Stimulated activated CD8-positive, alpha-beta memory T cell treated with anti-CD3 and anti-CD28 coated beads, Interleukin-15, amount 100 ng/mL, for 1 hour (primary cell): ENCODE measurements around the gene SEC22A.

Experiments
- DNase-seq: peaks from one replicate; pipeline ENCODE4 v3.0.0-alpha.2; 2020; ENCODE audit warnings: low read depth

SEC22A gene

DNA sequence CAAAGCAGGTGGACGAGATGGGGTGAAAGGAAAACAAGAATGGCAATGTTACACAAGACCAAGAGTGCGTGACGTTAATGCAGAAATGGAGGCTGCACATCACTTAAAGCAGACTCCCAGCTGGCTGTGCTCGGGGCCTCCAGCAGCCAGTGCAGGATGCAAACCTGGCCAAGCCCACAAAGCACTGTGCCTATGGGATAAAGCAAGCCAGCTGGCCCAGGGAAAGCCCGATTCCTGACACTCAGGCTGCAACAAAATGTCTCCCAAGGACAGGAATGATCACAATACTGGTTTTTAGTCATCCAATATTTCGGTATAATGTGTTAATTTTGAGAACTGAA lies 86.2 kb downstream of the SEC22A start:
- DNase-seq, result no peak

DNA sequence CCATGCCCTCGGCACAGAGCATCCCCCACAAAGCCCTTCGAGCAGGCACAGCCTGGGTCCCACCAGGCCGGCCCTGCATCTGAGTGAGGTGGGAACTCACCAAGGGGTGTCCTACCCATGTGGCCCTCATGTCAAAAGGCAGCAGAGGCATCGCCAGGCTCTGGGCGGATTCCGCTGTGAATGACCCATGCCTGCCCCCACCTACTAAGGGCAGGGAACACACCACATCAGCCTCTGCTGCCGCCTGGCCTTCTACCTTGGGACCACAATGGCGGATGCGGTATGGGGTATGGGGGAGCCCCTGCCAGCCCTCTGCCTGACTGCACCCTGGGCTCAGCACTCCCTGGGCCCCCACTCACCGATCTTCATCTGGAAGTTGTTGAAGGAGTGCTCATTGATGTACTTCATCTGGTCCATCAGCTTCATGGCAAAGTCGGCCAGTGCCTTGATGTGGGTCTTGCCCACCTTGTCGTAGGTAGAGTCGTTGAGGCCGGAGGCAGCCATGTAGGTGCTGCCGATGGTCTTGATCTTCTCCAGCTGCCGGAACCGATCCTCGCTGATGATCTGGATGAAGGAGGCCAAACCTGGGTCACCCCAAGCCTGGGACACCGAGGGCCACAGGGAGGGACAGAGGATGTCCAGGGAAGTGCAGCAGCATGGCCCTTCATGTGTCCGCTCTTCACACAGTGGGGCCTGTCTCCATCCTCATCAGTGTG lies 87.8 kb downstream of the SEC22A start:
- no peak for DNase-seq

GRCh38 chr3:123290107-123290930 lies 88.6 kb downstream of the SEC22A start:
- DNase-seq, result no peak

DNA sequence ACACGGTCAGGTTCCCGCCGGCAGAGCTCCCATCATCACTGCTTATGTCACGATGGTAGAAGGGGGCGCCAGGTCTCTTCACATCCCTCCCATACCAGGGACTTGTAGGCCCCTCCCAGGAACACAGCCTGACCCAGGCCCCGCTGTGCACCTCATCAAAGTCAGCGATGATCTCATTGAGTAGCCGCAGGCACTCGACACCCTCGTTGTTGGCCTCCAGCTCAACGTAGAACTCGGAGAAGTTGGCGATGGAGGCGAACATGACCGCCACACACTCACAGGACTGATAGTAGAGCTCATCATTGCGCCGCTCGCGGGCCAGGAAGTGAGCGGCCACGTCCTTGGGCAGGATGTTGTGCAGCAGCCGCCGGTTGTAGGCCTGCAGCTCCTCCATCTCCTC lies 89.2 kb downstream of the SEC22A start:
- no peak for DNase-seq

GRCh38 chr3:123291404-123291803 lies 89.7 kb downstream of the SEC22A start:
- DNase-seq, result no peak

DNA sequence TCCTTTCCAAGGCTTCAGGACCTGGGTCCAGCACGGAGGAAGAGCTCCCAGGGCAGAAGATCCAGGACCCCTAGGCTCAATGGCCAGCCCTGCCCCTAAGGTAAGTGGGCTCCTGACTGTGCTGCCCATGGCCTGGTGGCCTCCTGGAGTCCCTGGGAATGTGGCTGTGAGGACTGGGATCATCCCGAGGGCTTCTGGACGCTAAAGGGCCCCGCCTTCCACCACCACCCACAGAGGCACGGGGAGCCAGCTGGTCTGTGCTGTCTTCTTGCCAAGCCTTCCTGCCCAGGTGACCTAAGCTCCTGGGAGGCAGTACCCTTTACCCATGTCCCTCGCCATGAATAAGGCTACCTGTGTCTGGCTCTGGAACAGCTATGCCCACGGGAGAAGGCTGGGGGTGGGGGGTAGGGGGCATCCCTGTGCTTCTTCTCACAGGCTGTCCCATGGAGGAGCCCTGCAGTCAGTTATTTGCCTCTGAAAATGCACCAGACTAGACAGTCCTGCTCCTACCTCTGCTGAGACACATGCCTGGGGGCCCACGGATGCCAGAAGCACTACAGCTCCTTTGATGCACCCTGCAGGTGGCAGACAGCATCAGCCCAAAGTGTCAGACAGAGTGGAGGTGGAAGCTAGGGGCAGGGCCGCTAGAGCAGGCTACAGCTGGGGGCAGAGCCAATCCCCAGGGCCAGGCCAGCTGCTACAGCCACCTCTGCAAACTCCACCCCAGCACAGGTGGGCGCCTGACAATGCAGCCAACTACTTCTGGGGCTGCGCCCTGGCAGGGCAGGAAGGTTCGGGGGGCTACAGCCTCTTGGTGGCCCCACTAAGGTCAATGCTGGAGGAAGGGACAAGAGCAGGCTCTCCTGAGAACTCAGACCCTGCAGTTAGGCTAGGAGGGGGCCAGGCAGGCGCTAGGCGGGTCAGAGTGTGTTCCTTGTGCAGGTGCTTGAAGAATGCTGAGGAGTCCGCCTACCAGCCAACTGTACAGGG lies 90.9 kb downstream of the SEC22A start:
- no peak for DNase-seq

- no peak for DNase-seq
These were observed 92.7 kb downstream of the SEC22A start for GRCh38 chr3:123294296-123294938.

GRCh38 chr3:123295171-123295900 lies 93.6 kb downstream of the SEC22A start:
- no peak for DNase-seq

GRCh38 chr3:123295901-123296250 lies 94.1 kb downstream of the SEC22A start:
- no peak for DNase-seq

- no peak for DNase-seq
These were observed 94.5 kb downstream of the SEC22A start for GRCh38 chr3:123296261-123296660.

DNA sequence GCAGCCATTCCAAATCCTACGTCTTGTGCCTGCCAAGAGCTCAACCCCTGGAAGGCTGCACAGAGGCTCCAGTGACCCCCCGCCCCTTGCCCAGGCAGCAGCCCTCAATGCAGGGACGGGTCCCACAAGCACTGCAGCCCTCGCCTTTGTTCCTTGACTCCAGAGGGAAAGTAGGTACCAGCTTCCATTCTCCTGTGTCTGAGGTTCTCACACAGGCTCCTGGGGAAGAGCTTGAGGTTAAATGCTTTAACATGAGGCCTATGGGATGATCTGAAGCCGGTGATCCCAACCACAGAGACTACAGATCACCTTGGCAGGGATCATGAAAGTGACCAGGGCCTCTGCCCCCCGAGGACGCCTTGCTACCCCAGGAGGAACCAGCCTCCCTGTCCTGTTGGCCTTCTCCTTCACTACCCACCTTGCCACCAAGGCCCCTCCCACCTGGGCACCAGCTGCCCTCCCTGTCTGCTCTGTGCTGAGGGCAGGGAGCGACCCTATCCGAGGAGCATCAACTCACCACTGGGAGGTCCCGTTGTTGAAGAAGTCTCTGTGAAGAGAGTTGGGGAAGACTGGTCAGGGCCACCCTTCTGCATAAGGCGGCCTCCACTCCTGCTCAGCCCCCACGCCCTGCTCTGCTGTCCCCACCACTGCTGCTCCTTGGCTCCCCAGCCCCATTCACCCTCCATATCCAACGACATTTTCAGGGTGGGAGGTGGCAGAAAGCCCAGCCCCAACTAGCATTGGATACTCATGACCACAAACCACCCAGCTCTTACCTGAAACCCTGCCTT lies 95.3 kb downstream of the SEC22A start:
- DNase-seq, result no peak

DNA sequence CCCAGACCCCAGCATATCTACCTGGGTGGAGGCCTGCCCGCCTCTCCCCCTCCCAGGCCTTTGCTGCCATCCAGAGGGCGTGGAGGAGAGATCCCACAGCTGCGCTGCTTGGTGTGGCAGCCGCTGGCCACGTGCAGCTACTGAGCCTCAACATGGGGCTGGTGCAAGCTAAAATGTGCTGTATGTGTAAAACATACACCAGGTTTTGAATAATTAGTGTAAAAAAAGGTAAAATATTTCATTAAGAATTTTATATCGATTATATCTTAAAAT lies 95.8 kb downstream of the SEC22A start:
- DNase-seq, result no peak

GRCh38 chr3:123298903-123299302 lies 97.2 kb downstream of the SEC22A start:
- DNase-seq, result no peak

GRCh38 chr3:123299581-123299980 lies 97.8 kb downstream of the SEC22A start:
- DNase-seq, result no peak

GRCh38 chr3:123300056-123300455 lies 98.3 kb downstream of the SEC22A start:
- DNase-seq, result no peak

DNA sequence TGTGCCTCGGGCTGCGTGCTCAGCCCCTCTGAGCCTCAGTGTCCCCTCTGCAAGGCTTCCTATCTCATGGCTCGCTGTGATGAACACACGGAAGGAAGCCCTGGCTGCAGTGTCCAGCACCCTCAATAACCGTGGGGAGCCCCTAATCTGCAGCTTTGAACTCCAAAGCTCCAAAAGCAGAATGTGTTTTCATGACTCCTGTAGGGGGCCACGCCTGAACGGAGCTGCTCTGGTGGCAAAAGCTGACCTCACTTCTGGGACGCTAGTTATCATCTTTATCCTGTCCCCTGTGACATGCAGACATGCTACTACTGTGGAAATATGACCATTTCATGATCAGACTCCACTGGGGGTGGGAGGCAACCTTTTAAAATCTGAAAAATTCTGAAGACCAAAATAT lies 98.8 kb downstream of the SEC22A start:
- no peak for DNase-seq

- DNase-seq, result no peak
These were observed 99.8 kb downstream of the SEC22A start for GRCh38 chr3:123301331-123302184.

GRCh38 chr3:123302961-123303360 lies 101.2 kb downstream of the SEC22A start:
- DNase-seq, result no peak

DNA sequence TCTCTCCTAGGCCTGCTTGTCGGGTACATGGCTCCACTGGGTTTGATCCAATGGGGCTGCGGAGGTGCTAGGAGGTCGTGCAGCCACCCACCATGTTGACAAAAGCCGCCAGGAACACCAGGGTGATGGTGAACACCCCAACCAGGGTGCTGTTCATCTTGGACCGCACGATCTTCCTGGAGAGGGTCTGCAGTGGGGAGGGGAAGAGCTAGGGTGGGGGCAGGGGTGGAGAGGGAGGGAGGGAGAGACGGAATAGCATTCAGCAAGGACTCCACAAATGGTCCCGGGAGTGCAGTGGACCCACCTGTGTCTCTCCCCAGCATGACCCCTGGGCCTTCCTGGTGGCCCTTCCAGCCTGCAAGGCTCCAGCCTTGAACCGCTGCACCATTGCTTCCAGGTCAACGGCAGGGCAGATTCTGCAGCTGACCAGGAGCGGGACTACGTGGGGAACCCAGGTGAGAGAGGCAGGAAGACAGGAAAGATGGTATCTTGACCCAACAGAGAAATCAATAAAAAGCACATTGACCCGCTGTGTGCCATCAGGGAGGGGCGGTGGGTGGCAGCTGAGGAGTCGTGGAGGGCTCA lies 102.3 kb downstream of the SEC22A start:
- DNase-seq, result no peak
